ENCODE results near the gene RASGRF2.

Gene RASGRF2

GRCh38 chr5:81208904-81209303, 248.7 kb downstream of the RASGRF2 start:
- TF ChIP-seq CTCF (IDR thresholded peaks at IDR 0.05) = no peak

GRCh38 chr5:81209386-81209785, 249.2 kb downstream of the RASGRF2 start:
- TF ChIP-seq CTCF (IDR thresholded peaks at IDR 0.05) = no peak

GRCh38 chr5:81209869-81210493, 249.8 kb downstream of the RASGRF2 start:
- TF ChIP-seq CTCF (IDR thresholded peaks at IDR 0.05) = no peak

- no peak for TF ChIP-seq CTCF (IDR thresholded peaks at IDR 0.05)
Observed at GRCh38 chr5:81212211-81212751, 252.1 kb downstream of the RASGRF2 start.

- no peak for TF ChIP-seq CTCF (IDR thresholded peaks at IDR 0.05)
Observed at GRCh38 chr5:81213070-81213469, 252.9 kb downstream of the RASGRF2 start.

GRCh38 chr5:81214848-81215247, 254.7 kb downstream of the RASGRF2 start:
- TF ChIP-seq CTCF (IDR thresholded peaks at IDR 0.05) = no peak

- no peak for TF ChIP-seq CTCF (IDR thresholded peaks at IDR 0.05)
Observed at GRCh38 chr5:81216152-81216551, 256.0 kb downstream of the RASGRF2 start.

- TF ChIP-seq CTCF (IDR thresholded peaks at IDR 0.05) = no peak
Observed at GRCh38 chr5:81219389-81219788, 259.2 kb downstream of the RASGRF2 start.
